ENCODE measurements around the gene FARSB. TPM values are rescaled to one million over a fixed set of nuclear protein-coding genes. Genes with fewer than 3 reads are reported as not detected.

FARSB gene
- total RNA-seq, 1 donor from 2014 or later, result 49.8 TPM

DNA sequence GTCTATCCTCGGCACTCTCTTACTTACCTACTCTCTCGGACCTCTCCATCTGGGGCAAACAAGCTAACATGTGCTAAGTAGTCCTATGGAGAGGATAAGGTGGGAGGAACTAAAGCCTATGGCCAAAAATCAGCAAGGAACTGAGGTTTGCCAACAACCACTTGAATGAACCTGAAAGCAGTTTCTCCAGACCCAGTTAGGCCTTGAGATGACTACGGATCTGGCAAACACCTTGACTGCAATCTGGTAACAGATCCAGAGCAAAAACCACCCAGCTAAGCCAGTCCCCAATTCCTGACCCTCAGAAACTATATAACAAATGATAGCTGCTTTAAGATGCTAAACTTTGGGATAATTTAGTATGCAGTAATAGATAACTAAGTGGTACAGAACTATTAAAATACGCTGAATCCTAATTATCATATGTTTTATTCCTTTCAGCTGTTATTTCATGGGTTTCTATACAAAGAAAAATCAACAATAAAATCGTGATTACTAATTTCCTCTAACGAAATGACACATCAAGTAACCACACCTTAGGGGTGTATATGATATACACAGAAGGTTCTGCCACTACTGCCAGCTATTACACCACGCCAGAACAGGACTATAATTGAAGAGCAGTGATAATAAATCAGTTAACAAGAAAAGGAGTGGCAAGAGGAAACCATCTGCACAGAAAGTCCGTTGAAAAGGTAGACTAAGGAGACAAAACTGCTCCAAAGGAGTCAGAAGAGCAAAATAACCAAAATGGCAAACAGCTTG, 3.2 kb downstream of the FARSB start:
- no peaks in the 10 kb centered on the region for H3K9me3 Mint-ChIP-seq
- peak overlapping the region; percentile 80 for H3K4me3 Mint-ChIP-seq (ENCODE audit: low read depth)
- peak overlapping the region; percentile 83 for H3K27ac Mint-ChIP-seq
- intact Hi-C loops (cut with micrococcal nuclease), result loop anchor here (10.0 kb wide), 2 partner anchors 228 to 1302 kb away; partner anchors contain the start of genes MRPL44 and SGPP2
- H3K4me1 Mint-ChIP-seq (ENCODE audit: low read depth), result peaks cover 49% of the 10 kb centered on the region
- DNase-seq (ENCODE audit: low spot score), result no peak
- peaks cover 39% of the 10 kb centered on the region for H3K36me3 Mint-ChIP-seq (ENCODE audit: low read depth)
- no peaks in the 10 kb centered on the region for H3K27me3 Mint-ChIP-seq (ENCODE audit: low read depth)

DNA sequence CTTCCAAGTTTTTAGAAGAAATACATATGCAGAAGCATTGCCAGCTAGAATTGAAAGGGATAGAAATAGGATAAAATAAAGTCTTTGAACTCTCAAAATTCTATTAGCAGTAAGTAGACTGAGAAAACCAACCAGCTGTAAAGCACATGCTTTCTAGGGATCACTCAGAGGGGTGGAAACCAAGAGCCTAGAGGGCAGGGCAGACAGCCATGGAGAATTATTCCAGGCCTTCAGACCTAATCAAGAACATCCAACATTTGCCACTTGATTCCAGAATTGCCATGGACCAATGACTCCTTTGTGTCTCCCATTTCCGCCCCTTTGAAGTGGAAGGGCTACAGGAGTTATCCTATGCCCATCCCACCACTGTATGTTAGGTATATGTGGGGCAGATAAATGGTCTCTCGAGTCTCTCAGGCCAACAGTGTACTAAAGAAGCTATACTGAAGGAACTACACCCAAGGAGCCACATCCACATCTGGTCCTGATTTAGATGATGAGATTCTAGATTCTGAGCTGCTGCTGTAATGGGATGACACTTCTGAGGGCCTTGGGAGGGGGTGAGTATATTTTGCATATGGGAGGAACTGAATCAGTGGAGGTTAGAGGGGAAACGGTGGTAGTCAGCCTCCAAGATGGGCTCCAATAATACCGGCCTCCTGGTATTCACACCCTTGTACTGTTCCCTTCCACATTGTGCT, 4.0 kb downstream of the FARSB start:
- Mint-ChIP-seq H3K9me3 (no peaks in the 10 kb centered on the region), H3K27ac (peak overlapping the region; percentile 11), H3K27me3 (ENCODE audit: low read depth) (no peaks in the 10 kb centered on the region), H3K4me3 (ENCODE audit: low read depth) (no peak overlapping the region), H3K4me1 (ENCODE audit: low read depth) (peaks cover 44% of the 10 kb centered on the region), H3K36me3 (ENCODE audit: low read depth) (peaks cover 47% of the 10 kb centered on the region)
- no peak for DNase-seq (ENCODE audit: low spot score)
- intact Hi-C loops (cut with micrococcal nuclease), result loop anchor here (10.0 kb wide), 2 partner anchors 227 to 1303 kb away; partner anchors contain the start of genes MRPL44 and SGPP2

GRCh38 chr2:222649801-222650200, 6.1 kb downstream of the FARSB start:
- Mint-ChIP-seq H3K36me3 (ENCODE audit: low read depth) (peaks cover 54% of the 10 kb centered on the region), H3K9me3 (no peaks in the 10 kb centered on the region), H3K4me3 (ENCODE audit: low read depth) (no peak overlapping the region), H3K27ac (no peak overlapping the region), H3K27me3 (ENCODE audit: low read depth) (no peaks in the 10 kb centered on the region), H3K4me1 (ENCODE audit: low read depth) (peaks cover 48% of the 10 kb centered on the region)
- DNase-seq (ENCODE audit: low spot score), result no peak
- intact Hi-C loops (cut with micrococcal nuclease), result loop anchor here (10.0 kb wide), 2 partner anchors 225 to 1305 kb away; partner anchors contain the start of genes MRPL44 and SGPP2

DNA sequence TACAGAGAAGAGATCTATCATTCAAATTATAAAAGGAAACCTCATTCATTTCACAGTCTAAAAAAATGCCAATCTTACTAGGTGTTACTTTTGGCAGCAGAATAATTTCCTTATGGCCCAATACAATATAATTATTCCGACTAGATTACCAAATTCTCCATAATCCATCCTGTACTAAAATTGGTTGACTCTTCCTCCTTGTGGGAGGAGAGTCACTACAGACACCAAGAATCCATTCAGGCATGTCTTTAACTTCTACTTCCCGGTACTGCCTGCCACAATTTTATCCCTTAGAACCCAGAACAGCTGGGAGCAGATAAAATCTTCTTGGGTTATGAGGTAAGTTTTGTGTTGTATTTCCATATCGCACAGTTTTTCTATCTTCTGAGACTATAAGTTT, 9.9 kb downstream of the FARSB start:
- no peak for DNase-seq (ENCODE audit: low spot score)
- Mint-ChIP-seq H3K4me1 (ENCODE audit: low read depth) (peaks cover 27% of the 10 kb centered on the region), H3K27ac (no peak overlapping the region), H3K36me3 (ENCODE audit: low read depth) (peaks cover 74% of the 10 kb centered on the region), H3K27me3 (ENCODE audit: low read depth) (no peaks in the 10 kb centered on the region), H3K9me3 (no peaks in the 10 kb centered on the region), H3K4me3 (ENCODE audit: low read depth) (no peak overlapping the region)
- intact Hi-C loops (cut with micrococcal nuclease), result no loop called here

GRCh38 chr2:222643134-222643533, 12.8 kb downstream of the FARSB start:
- Mint-ChIP-seq H3K27me3 (ENCODE audit: low read depth) (no peaks in the 10 kb centered on the region), H3K9me3 (no peaks in the 10 kb centered on the region), H3K4me1 (ENCODE audit: low read depth) (peaks cover 16% of the 10 kb centered on the region), H3K27ac (no peak overlapping the region), H3K36me3 (ENCODE audit: low read depth) (peaks cover 69% of the 10 kb centered on the region), H3K4me3 (ENCODE audit: low read depth) (no peak overlapping the region)
- no peak for DNase-seq (ENCODE audit: low spot score)
- intact Hi-C loops (cut with micrococcal nuclease), result no loop called here

GRCh38 chr2:222641336-222641735, 14.6 kb downstream of the FARSB start:
- H3K27ac Mint-ChIP-seq, result no peak overlapping the region
- H3K9me3 Mint-ChIP-seq, result peaks cover 4% of the 10 kb centered on the region
- DNase-seq (ENCODE audit: low spot score), result no peak
- intact Hi-C loops (cut with micrococcal nuclease), result no loop called here
- no peak overlapping the region for H3K4me3 Mint-ChIP-seq (ENCODE audit: low read depth)
- H3K4me1 Mint-ChIP-seq (ENCODE audit: low read depth), result peaks cover 17% of the 10 kb centered on the region
- peaks cover 66% of the 10 kb centered on the region for H3K36me3 Mint-ChIP-seq (ENCODE audit: low read depth)
- no peaks in the 10 kb centered on the region for H3K27me3 Mint-ChIP-seq (ENCODE audit: low read depth)

- no peaks in the 10 kb centered on the region for H3K27me3 Mint-ChIP-seq (ENCODE audit: low read depth)
- intact Hi-C loops (cut with micrococcal nuclease), result no loop called here
- peaks cover 4% of the 10 kb centered on the region for H3K9me3 Mint-ChIP-seq
- H3K27ac Mint-ChIP-seq, result peak overlapping the region; percentile 14
- peaks cover 4% of the 10 kb centered on the region for H3K4me1 Mint-ChIP-seq (ENCODE audit: low read depth)
- H3K36me3 Mint-ChIP-seq (ENCODE audit: low read depth), result peaks cover 67% of the 10 kb centered on the region
- DNase-seq (ENCODE audit: low spot score), result no peak
- H3K4me3 Mint-ChIP-seq (ENCODE audit: low read depth), result no peak overlapping the region
Observed at GRCh38 chr2:222637067-222637466, 18.8 kb downstream of the FARSB start.

- Mint-ChIP-seq H3K27me3 (ENCODE audit: low read depth) (no peaks in the 10 kb centered on the region), H3K27ac (no peak overlapping the region), H3K9me3 (peaks cover 4% of the 10 kb centered on the region), H3K36me3 (ENCODE audit: low read depth) (peaks cover 68% of the 10 kb centered on the region), H3K4me1 (ENCODE audit: low read depth) (peaks cover 3% of the 10 kb centered on the region), H3K4me3 (ENCODE audit: low read depth) (no peak overlapping the region)
- intact Hi-C loops (cut with micrococcal nuclease), result no loop called here
- no peak for DNase-seq (ENCODE audit: low spot score)
Observed at GRCh38 chr2:222635295-222635694, 20.6 kb downstream of the FARSB start.

GRCh38 chr2:222627764-222628163, 28.1 kb downstream of the FARSB start:
- Mint-ChIP-seq H3K4me3 (ENCODE audit: low read depth) (no peak overlapping the region), H3K36me3 (ENCODE audit: low read depth) (peaks cover 76% of the 10 kb centered on the region), H3K9me3 (no peaks in the 10 kb centered on the region), H3K27ac (no peak overlapping the region), H3K27me3 (ENCODE audit: low read depth) (no peaks in the 10 kb centered on the region), H3K4me1 (ENCODE audit: low read depth) (no peaks in the 10 kb centered on the region)
- no peak for DNase-seq (ENCODE audit: low spot score)
- intact Hi-C loops (cut with micrococcal nuclease), result no loop called here

GRCh38 chr2:222623756-222624309, 32.1 kb downstream of the FARSB start:
- Mint-ChIP-seq H3K4me3 (ENCODE audit: low read depth) (no peak overlapping the region), H3K27me3 (ENCODE audit: low read depth) (no peaks in the 10 kb centered on the region), H3K27ac (no peak overlapping the region), H3K36me3 (ENCODE audit: low read depth) (peaks cover 71% of the 10 kb centered on the region), H3K9me3 (no peaks in the 10 kb centered on the region), H3K4me1 (ENCODE audit: low read depth) (no peaks in the 10 kb centered on the region)
- intact Hi-C loops (cut with micrococcal nuclease), result no loop called here
- no peak for DNase-seq (ENCODE audit: low spot score)

- H3K27ac Mint-ChIP-seq, result no peak overlapping the region
- intact Hi-C loops (cut with micrococcal nuclease), result no loop called here
- peaks cover 70% of the 10 kb centered on the region for H3K36me3 Mint-ChIP-seq (ENCODE audit: low read depth)
- no peaks in the 10 kb centered on the region for H3K9me3 Mint-ChIP-seq
- H3K4me1 Mint-ChIP-seq (ENCODE audit: low read depth), result no peaks in the 10 kb centered on the region
- no peaks in the 10 kb centered on the region for H3K27me3 Mint-ChIP-seq (ENCODE audit: low read depth)
- no peak for DNase-seq (ENCODE audit: low spot score)
- H3K4me3 Mint-ChIP-seq (ENCODE audit: low read depth), result no peak overlapping the region
Observed at GRCh38 chr2:222622910-222623309, 33.0 kb downstream of the FARSB start.

DNA sequence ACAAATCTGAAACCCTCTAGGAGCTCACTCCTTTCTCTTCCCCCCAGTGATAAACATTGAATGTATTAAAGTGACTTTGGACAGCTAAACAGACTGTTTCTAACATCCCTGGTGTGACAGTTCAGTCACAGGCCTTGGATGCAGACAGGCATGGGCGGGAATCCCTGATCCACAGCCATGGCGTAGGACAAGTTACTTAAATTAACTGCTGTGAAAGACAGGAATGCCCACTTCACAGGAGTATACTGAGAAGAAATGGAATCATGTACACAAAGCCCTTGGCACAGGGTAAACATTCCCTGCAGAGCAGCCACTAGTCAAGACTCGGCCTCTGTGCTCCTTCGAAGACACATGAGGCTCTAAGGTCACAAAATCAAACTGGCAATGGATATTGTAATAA, 34.0 kb downstream of the FARSB start:
- Mint-ChIP-seq H3K27ac (no peak overlapping the region), H3K4me1 (ENCODE audit: low read depth) (no peaks in the 10 kb centered on the region), H3K36me3 (ENCODE audit: low read depth) (peaks cover 64% of the 10 kb centered on the region), H3K9me3 (no peaks in the 10 kb centered on the region), H3K4me3 (ENCODE audit: low read depth) (no peak overlapping the region), H3K27me3 (ENCODE audit: low read depth) (no peaks in the 10 kb centered on the region)
- no peak for DNase-seq (ENCODE audit: low spot score)
- intact Hi-C loops (cut with micrococcal nuclease), result no loop called here

- intact Hi-C loops (cut with micrococcal nuclease), result no loop called here
- Mint-ChIP-seq H3K36me3 (ENCODE audit: low read depth) (peaks cover 63% of the 10 kb centered on the region), H3K4me3 (ENCODE audit: low read depth) (no peak overlapping the region), H3K27ac (no peak overlapping the region), H3K4me1 (ENCODE audit: low read depth) (peaks cover 4% of the 10 kb centered on the region), H3K9me3 (no peaks in the 10 kb centered on the region), H3K27me3 (ENCODE audit: low read depth) (no peaks in the 10 kb centered on the region)
- DNase-seq (ENCODE audit: low spot score), result no peak
Observed at GRCh38 chr2:222615320-222615719, 40.6 kb downstream of the FARSB start.
